ENCODE measurements around the gene CEP89.
"Not testable (repeated sequence)": the region's sequence is repeated elsewhere in the genome, so short reads cannot be mapped to it uniquely, and the experiment has no call there.

The CEP89 gene
- total RNA-seq = 9.7 to 25.3 (median 15.2) reads per million in 17 experiments

DNA sequence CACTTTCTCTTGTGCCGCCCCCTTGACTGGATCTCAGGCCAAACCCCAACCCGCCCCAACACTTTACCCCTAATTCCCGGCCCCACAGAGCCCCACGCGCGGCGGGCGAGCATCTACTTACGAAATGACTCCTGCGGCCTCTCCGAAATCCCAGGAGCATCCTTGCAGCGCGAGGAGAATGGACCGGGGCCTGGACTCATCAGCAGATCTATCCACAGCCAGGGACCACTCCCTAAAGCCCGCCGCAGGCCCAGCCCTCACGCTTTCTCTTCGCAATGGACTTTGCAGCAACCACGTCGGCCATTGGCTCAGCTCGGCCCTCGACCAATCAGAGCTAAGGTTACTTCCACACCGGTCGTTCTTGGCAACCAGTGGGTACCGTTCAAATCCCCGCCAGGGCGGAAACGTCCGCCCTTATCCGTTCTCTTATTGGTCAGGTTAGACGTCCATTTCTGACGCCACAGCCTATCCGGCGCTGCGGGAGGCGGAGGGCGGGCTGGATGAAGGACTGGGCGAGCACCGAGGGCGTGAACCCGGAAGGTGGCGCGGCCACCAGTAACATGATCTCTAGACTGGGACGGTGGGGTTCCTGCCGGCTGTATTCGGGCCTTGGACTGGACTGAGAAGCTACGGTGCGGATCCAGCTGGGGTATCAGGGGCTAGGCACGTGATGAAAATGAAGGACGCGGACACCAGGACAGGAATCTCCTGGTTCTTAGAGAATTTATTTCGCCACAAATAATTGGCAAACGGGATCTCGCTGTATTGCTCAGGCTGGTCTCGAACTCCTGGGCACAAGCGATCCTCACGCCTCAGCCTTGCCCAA lies at the start of gene CEP89, which contains the start of gene FAAP24:
CEP89 (minus strand) TSS at position 244 of the 826 bp plus-strand sequence; CDS start at position 160, 84 bp downstream.
FAAP24 (plus strand) TSS at position 528 of the 826 bp plus-strand sequence. CDS start 955 bp downstream, outside the sequence.
- DNase-seq = peak; percentile 99 to 100 (median 100)

DNA sequence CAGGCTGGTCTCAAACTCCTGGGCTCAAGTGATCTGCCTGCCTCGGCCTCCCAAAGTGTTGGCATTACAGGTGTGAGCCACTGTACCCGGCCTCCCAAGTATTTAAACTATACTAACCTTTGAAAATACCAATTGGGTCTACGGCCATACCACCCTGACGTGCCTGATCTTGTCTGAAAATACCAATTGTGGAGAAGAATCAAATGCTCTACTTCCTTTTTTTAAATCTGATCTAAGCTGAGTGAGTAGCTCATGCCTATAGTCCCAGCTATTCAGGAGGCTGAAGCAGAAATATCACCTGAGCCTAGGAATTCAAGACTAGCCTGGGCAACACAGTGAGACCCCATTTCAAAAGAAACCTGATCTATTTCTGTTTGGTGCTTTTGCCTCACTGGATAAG lies 39.1 kb upstream of the CEP89 start:
- not testable (repeated sequence) for DNase-seq

DNA sequence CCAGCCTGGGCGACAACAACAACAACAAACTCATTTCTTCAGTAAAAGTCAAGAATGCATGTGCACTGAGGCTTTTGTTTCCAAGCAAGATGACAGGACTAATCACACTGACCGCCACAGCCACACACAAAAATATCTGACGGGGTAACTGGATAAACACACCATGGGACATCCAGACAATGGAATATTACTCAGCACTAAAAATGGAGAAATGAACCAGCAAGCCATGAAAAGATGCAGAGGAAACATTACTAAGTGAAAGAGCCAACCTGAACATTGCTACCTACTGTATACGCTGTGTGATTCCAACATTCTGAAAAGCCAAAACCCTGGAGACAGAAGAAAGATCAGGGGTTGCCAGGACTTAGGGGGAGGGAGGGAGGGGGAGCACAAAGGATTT lies 37.0 kb upstream of the CEP89 start:
- DNase-seq = no peak

DNA sequence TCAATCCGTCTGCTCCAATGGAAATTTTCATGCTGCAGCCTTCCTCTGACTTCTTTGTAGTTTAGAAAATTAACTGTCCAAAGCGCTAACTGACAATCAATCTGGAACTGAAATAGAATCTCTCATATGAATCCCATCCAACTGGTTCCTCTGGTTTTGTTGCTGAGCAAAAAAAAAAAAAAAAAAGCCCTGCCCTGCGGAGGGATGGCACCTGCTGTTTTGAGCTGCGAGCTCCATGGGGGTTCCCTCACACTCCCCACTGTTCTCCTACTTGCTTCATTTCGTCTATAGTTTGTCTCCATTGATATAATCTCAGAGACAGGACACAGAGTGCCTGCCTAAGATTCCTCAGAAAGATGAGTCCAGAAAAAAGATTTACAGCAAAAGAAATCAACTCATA lies 33.7 kb upstream of the CEP89 start:
- no peak for DNase-seq

DNA sequence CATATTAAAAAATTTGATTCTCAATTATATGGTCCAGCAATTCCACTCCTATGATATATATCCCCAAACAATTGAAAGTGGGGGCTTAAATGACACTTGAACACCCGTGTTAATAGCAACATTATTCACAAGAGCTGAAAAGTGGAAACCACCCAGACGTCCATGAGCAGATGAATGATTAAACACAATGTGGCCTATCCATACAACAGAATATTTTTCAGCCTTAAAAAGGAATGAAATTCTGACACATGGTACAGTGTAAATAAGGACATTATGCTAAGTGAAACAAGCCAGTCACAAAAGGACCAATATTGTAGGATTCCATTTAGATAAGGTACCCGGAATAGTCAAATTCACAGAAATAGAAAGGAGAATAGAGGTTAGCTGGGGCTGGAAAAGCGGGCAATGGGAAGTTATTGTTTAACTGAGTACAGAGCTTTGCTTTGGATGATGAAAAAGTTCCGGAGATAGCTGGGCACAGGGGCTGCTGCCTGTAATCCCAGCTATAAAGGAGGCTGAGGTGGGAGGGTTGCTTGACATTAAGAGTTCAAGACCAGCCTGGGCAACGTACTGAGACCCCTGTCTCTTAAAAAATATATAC lies 31.8 kb upstream of the CEP89 start:
- not testable (repeated sequence) for DNase-seq

DNA sequence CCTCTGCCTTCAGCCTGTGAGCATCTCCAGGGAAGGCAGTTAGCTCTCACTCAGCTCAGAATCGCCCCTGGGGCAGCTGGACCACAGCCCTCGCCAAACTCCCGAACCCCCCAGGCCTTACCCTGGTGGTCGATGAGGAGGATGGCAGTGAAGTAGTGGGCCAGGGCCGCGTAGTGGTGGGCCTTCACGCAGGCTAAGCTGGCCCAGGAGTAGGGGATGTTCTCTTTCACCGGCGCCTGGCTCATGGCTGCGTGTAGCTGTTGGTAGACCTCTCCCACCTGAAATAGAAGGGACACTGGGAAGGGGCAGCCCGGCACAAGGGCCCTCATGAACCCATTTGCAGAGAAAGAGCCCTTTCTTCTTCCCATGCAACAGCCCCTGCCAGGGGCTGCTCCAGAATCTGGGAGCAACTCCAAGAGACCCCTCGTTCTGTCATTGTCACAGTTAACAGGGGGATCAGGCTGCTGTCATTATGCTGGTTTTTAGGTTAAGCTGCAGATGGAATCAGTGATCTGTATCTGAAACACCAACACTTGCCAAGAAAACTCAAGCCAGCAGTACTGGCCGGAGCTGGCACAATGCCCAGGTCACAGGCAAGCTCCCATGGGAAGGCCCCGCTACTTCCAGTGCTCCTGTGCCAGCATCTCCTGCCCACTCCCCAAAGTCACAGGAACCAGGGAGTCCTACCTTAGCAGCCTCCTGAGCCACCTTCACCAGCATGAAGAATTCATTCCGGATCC lies 30.5 kb upstream of the CEP89 start:
- DNase-seq = not testable (repeated sequence)

DNA sequence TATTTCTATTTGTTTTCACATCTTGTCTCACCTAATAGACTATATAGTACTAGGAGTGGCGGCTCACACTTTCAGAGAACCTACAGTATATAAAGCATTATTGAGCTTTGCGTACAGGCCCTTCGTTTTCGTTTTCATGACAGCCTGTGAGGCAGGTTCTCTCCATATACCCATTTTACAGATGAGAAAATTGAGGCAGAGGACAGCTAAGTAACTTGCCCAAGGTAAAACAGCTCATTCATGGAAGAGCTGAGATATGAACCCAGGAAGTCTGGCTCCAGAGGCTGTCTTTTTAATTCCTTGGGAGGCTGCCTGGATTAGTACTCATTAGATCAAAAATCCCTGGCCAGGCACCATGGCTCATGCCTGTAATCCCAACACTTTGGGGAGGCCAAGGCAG lies 29.2 kb upstream of the CEP89 start:
- DNase-seq = no peak

DNA sequence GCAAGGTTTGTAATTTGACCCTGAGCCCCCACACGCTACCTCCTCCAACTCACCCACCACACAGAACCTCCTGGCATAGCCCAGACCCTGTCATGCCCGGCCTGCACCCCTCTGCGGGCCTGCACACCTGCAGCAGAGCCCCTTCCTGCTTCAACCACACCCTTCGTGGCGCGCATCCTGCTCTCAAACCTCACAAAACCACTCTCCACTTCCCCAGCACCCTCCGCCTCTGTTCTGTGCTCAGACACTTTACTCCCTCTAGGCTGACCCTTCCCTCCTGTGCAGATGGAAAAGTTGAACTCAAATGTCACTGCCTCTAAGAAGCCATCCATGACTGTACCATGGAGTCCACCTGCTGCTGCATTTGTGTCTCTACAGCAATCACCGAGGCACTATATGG lies 28.8 kb upstream of the CEP89 start:
- no peak for DNase-seq

DNA sequence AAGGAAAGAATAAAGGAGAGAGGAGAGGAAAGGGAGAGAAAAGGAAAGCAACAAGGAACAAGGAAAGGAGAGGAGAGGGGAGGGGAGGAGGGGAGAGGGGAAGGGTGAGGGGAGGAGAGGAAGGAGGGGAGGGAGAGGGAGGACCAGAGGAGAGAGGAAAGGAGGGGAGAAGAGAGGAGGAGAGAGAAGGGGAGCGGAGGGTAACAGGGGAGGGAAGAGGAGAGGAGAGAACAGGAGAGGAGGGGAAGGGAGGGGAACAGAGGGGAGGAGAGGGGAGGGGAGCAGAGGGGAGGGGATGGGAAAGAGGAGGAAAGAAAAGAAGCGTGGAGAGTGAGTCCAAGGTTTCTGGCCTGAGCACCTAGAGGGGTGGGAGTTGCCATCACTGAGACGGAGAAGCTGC lies 27.0 kb upstream of the CEP89 start:
- DNase-seq = no peak

DNA sequence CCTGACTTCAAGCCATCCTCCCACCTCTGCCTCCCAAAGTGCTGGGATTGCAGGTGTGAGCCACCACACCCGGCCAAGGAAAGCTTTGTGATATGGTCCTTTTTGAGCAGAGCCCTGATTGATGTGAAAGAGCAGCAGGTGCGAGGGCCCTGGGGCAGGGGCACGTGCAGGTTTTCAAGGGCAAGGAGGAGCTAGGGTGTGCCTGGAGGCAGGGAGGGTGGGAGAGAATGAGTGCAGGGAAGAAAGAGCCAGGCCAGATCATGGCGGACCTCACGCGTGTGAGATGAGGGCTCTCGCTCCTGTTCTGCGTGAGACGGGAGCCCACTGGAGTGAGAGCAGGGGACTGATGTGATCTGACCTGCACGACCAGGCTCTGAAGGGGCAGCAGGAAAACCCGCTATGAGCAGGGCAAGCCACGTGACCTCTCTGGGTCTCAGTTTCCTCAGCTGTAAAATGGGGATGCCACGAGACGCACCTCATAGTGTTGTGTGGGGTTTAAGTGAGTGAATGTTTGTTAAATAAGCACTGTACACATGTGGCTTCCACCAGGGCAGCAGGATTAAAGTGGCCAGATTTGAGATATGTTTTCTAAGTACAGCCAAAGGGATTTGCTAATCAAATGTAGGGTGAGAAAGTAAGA lies 26.1 kb upstream of the CEP89 start:
- DNase-seq = no peak

DNA sequence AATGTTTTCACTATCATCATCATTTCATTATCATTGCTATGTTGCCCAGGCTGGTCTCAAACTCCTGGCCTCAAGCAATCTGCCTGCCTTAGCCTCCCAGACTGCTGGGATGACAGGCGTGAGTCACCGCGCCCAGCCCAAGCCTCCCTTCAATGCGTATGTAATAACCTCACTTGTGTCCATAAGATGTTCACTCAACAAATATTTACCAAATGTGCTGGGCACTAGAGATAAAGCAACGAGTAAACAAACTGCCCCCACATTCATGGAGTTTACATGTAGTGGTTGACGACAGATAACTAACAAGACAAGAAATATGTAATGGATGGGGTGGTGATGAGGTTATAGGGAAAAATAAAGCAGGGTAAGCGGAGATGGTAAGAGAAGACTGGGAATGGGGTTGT lies 25.3 kb upstream of the CEP89 start:
- not testable (repeated sequence) for DNase-seq

DNA sequence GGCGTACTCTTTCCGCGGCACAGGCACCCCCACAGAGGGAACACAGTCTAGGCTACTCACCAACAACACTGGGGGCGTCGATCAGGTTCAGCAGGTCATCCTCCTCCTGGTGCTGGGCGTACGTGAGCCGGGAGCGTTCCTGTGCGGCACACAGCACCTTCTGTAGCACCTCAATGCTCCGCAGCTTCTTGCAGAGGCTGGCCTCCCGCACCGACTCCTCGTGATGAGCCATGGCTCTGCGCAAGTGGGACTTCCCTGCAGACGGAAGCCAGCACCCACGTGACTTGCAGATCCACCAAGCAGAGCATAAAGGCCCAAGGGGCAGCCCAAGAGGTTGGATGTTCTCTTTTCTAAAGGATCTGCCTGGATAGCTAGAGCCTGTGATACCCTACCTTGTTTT lies 24.2 kb upstream of the CEP89 start:
- not testable (repeated sequence) for DNase-seq

DNA sequence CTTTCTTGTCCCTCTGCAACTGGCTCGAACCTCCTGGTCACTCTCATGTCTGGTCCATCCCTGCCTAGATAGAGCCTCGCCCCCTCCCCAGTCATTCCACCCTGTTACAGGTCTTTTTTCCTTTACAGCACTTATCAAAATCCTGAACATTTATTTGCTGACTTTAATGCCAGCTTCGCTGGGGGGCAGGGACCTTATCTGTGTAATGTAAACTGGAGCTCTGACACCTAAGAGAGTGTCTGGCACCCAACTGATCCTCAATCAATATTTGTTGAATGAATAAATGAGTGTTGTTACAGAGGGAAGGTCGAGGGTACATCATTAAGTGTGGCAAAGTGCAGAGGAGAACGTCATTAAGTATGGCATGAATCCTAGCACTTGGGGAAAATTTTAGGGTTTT lies 17.0 kb upstream of the CEP89 start:
- DNase-seq = no peak

DNA sequence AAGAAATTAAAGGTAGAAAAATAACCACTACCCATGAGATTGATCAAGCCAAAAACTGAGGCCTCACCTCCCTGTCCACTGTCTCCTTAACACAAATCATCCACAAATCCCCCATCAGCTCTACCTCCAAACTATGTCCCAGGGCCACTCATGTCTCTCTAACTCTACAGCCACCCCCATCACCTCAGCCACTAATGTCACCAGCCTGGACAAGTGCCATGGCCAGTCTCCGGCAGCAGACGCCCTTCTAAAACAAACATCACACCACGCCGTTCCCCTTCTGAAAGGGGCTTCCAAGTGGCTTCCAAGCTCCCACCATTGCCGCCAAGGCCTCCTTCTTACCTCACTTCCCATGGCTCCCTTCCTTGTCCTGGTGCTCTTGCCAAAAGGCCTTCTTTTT lies 16.5 kb upstream of the CEP89 start:
- not testable (repeated sequence) for DNase-seq

DNA sequence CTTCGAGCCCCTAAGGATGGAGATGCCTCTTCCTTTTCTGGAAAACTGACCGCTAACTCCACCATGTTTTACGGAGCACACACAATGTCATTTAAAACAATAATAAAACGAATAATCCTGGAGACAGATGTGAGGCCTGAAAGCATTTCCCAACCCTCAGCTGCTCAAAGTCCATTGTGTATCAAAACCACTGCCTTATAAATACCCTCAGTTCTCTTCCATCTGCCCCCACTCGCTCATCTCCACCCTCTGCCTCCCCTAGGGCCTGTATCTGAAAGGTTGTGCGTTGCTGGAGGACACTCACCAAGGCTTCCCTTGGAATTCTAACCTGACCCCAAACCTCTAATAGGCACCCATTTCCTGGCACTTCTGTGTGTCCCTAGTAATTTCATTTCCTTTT lies 10.7 kb upstream of the CEP89 start:
- not testable (repeated sequence) for DNase-seq

DNA sequence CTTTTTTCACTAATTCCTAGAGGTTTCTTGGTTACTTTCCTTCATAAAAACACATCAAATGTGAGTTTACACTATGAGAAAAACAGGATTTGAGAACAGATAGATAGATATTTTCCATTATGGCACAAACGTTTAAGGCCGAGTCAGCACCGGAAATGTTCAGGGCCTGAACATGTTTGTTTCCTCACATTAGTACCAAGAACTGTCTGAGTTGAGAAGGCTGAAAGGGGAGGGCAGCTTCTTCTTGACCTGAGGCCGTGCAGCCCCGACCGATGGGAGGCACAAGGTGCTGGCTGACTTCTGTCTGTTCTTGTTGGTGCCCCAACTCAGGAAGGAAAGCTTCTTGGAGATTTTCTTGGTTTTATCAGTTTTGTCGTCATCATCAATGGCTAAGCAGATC lies 8.0 kb upstream of the CEP89 start:
- not testable (repeated sequence) for DNase-seq

DNA sequence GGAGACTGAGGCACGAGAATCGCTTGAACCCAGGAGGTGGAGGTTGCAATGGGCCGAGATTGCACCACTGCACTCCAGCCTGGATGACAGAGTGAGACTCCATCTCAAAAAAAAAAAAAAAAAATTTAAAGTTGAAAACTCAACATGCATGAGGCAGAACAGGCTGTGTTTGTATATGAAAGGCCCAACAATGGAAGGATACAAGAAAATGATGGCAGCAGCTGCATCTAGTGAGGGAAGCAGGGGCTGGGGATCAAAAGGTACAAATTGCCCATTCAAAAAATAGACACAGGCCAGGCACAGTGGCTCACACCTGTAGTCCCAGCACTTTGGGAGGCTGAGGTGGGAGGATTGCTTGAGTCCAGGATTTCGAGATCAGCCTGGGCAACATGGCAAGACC lies 6.1 kb upstream of the CEP89 start:
- not testable (repeated sequence) for DNase-seq

DNA sequence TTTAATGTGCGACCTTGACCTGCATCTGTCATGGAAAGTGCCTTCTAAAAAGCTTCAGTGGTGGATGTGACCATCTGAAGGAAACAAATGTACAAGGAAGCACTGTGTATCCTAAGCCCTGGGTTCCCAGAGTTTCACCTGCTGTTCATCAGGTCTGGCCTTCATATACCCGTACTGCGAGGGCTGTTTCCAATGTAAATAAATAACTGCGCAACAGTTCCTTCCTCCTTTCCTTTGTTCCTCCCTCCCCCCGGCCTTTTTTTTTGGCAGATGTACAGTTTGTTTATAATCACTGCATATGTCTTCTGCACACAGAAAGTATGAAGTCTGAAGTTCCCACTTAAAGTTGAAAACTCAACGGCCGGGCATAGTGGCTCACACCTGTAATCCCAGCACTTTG lies 5.5 kb upstream of the CEP89 start:
- DNase-seq = peak; percentile 14 to 57 (median 34)

DNA sequence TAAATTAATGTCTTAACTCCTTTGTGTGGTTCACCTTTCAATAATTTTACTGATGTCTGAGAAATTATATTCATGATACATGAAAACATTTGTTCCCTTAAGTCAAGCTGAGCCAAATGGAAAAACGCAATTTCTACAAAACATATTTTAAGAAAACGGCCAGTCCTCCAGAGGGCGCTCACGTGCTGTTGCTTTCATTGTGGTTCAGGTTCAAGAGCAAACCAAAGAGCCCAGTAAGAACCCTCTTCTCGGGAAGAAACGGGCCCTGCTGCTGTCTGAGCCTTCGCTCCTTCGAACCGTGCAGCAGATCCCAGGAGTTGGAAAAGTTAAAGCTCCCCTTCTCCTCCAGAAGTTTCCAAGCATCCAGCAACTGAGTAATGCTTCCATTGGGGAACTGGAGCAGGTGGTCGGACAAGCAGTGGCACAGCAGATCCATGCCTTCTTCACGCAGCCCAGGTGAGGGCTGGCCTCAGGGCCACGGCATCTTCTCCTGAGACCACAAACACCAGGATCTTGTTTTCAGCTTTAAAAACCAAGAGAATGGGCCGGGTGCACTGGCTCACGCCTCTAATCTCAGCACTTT lies 4.6 kb upstream of the CEP89 start:
- DNase-seq = peak; percentile 61 to 87 (median 84)

DNA sequence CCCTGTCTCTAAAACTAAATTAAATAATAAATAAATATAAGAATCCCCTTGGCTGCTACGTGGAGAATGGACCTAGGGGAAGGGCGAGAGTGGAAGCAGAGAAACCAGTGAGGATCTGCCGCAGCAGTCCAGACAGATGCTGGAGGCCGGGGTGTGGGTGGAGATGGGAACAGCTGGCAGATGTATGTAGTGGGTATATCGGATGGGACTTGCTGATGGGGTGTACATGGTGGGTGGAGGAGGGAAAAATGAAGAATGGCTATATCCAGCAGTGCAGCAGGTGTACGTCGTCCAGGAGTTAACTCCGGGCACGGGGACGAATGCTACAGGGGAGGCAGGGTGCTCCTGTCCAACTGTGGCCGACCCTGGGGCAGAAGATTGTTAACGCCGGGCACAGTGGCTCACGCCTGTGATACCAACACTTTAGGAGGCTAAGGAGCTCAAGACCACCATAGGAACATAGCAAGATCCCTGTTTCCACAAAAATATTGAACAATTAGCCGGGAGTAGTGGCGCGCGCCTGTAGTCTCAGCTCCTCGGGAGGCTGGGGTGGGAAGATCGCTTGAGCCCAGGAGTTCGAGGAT lies 654 bp downstream of the CEP89 start:
- no peak for DNase-seq

DNA sequence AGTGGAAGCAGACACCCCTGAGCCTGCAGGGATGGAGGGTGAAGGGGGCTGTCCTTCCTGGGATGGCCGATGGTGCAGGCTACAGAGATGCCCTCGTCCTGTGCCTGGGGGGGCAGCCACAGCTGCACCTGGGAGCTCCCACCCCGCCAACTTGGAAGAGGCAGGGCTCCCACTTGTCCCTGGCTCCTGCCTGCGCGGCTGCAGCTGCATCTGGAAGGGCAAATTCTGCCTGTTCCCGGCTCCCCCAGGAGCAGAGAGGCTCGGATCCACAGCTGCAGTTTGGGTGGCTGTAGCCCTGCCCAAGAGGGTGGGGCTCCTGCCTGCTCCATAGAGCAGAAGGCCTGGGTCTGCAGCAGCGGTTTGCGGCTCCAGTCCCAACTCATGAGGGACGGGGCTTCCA lies 2.2 kb downstream of the CEP89 start:
- no peak for DNase-seq

DNA sequence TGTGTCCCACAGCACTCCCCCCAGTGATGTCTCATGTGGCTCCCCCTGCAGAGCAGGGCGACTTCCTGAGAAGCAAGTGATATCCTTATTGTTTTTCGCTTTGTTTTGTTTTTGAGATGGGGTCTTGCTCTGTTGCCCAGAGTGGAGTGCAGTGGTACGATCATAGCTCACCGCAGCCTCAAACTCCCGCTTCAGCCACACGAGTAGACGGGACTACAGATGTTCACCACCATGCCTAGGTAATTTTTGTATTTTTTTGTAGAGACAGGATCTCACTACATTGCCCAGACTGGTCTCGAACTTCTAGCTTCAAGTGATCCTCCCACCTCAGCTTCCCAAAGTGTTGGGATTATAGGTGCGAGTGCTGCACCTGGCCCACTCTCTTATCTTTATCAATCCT lies 5.0 kb downstream of the CEP89 start:
- DNase-seq = no peak
